LNCaP clone FGC (cell line): ENCODE results near the gene BARX2.

Source experiments
- DNase-seq: peaks from one replicate; pipeline ENCODE4 v3.0.0-alpha.2; 2011; ENCODE audit warnings: low read depth
- H3K4me3 ChIP-seq: 2 replicates; pipeline ENCODE4 v1.5.1; 2011; ENCODE audit warnings: mild to moderate bottlenecking, low read depth, low read length, control low read depth
- CTCF ChIP-seq: IDR thresholded peaks from 2 replicates; pipeline ENCODE4 v1.5.1; 2012; ENCODE audit warnings: mild to moderate bottlenecking; ENCODE audit not compliant: control insufficient read depth, insufficient read depth; ENCODE audit errors: extremely low read depth

Gene BARX2

GRCh38 chr11:129374081-129374992, 1.3 kb upstream of the BARX2 start:
- no peak for TF ChIP-seq CTCF
- H3K4me3 ChIP-seq = no peak overlapping the region
- no peak for DNase-seq

- peak overlapping the region; percentile 44 for H3K4me3 ChIP-seq
- no peak for DNase-seq
- no peak for TF ChIP-seq CTCF
Measured at GRCh38 chr11:129374993-129375750, 476 bp upstream of the BARX2 start.

GRCh38 chr11:129376658-129377341, 1.2 kb downstream of the BARX2 start:
- no peak for TF ChIP-seq CTCF
- H3K4me3 ChIP-seq = no peak overlapping the region
- DNase-seq = no peak

- TF ChIP-seq CTCF = no peak
- no peak overlapping the region for H3K4me3 ChIP-seq
- DNase-seq = no peak
Measured at GRCh38 chr11:129377739-129378138, 2.1 kb downstream of the BARX2 start.

GRCh38 chr11:129380413-129380812, 4.8 kb downstream of the BARX2 start:
- no peak overlapping the region for H3K4me3 ChIP-seq
- DNase-seq = peak; percentile 93
- no peak for TF ChIP-seq CTCF

GRCh38 chr11:129382583-129382982, 6.9 kb downstream of the BARX2 start:
- H3K4me3 ChIP-seq = no peak overlapping the region
- TF ChIP-seq CTCF = no peak
- no peak for DNase-seq
